HEK293 (cell line): ENCODE measurements around the gene IL1RAPL1.

Source experiments
- CTCF ChIP-seq: fragments of 450-650 bp; formaldehyde crosslinking; IDR thresholded peaks from 2 replicates; pipeline ENCODE4 v1.5.1; 2016; ENCODE audit warnings: missing biosample characterization, missing genetic modification characterization
- KLF16 ChIP-seq: fragments of 450-650 bp; formaldehyde crosslinking; IDR thresholded peaks from 2 replicates; pipeline ENCODE4 v1.5.1; 2017; ENCODE audit warnings: missing biosample characterization, missing genetic modification characterization
- MEIS1 ChIP-seq: sonication (generic); formaldehyde crosslinking; IDR thresholded peaks from 2 replicates; pipeline ENCODE4 v1.8.1; 2022; ENCODE audit warnings: missing genetic modification reagents, mild to moderate bottlenecking, borderline replicate concordance
- REST ChIP-seq: fragments of 450-650 bp; formaldehyde crosslinking; IDR thresholded peaks from 2 replicates; pipeline ENCODE4 v1.5.1; 2016; ENCODE audit warnings: missing biosample characterization, missing genetic modification characterization
- ZBTB20 ChIP-seq: fragments of 450-650 bp; formaldehyde crosslinking; IDR thresholded peaks from 2 replicates; pipeline ENCODE4 v1.5.1; 2016; ENCODE audit warnings: missing biosample characterization, missing genetic modification characterization
- ZEB2 ChIP-seq: fragments of 450-650 bp; formaldehyde crosslinking; IDR thresholded peaks from 2 replicates; pipeline ENCODE4 v1.5.1; 2016; ENCODE audit warnings: missing biosample characterization, missing genetic modification characterization
- ZNF146 ChIP-seq: fragments of 450-650 bp; formaldehyde crosslinking; IDR thresholded peaks from 2 replicates; pipeline ENCODE4 v1.5.1; 2016; ENCODE audit warnings: missing biosample characterization, missing genetic modification characterization
- ZNF157 ChIP-seq: fragments of 450-650 bp; formaldehyde crosslinking; IDR thresholded peaks from 2 replicates; pipeline ENCODE4 v1.5.1; 2016; ENCODE audit warnings: missing biosample characterization, missing genetic modification characterization
- ZNF341 ChIP-seq: fragments of 450-650 bp; formaldehyde crosslinking; IDR thresholded peaks from 2 replicates; pipeline ENCODE4; 2016; ENCODE audit warnings: low read depth, missing biosample characterization, missing genetic modification characterization
- ZNF530 ChIP-seq: fragments of 450-650 bp; formaldehyde crosslinking; IDR thresholded peaks from 2 replicates; pipeline ENCODE4 v1.5.1; 2016; ENCODE audit warnings: low read depth, missing biosample characterization, missing genetic modification characterization
- ZNF555 ChIP-seq: fragments of 450-650 bp; formaldehyde crosslinking; conservative IDR thresholded peaks from 2 replicates; pipeline ENCODE4 v1.5.1; 2017; ENCODE audit warnings: missing biosample characterization, mild to moderate bottlenecking, missing genetic modification characterization, inconsistent platforms
- ZNF561 ChIP-seq: fragments of 450-650 bp; IDR thresholded peaks from 2 replicates; pipeline ENCODE4 v1.5.1; 2018; ENCODE audit warnings: missing biosample characterization, missing genetic modification characterization, borderline replicate concordance
- ZNF629 ChIP-seq: fragments of 450-650 bp; formaldehyde crosslinking; IDR thresholded peaks from 2 replicates; pipeline ENCODE4 v1.5.1; 2017; ENCODE audit warnings: missing biosample characterization, missing genetic modification characterization

- TF ChIP-seq ZNF561 (tag by site-specific recombination) (no peak), ZEB2 (tag by site-specific recombination) (no peak), CTCF (no peak), ZBTB20 (tag by site-specific recombination) (no peak), REST (tag by site-specific recombination) (no peak), MEIS1 (CRISPR knock-in tag) (no peak), ZNF555 (tag by site-specific recombination) (no peak), ZNF341 (no peak), ZNF629 (tag by site-specific recombination) (no peak), ZNF146 (tag by site-specific recombination) (no peak), KLF16 (tag by site-specific recombination) (no peak), ZNF530 (tag by site-specific recombination) (no peak), ZNF157 (tag by site-specific recombination) (no peak)
These were observed 1030.0 kb downstream of the IL1RAPL1 start for GRCh38 chrX:29617276-29617675.
